HUES6 (cell line): Measurements from ENCODE around the gene GGTLC2.
"Not testable (repeated sequence)": the region's sequence is repeated elsewhere in the genome, so short reads cannot be mapped to it uniquely, and the experiment has no call there.

Experiments used
- H3K27ac ChIP-seq: 2 replicates; pipeline ENCODE4 v1.7.0; 2013; ENCODE audit warnings: low read depth, mild to moderate bottlenecking, low read length, inconsistent platforms
- H3K27me3 ChIP-seq: 2 replicates; pipeline ENCODE4 v1.6.1; 2013; ENCODE audit warnings: low read length; ENCODE audit not compliant: control insufficient read depth, insufficient read depth
- H3K36me3 ChIP-seq: 2 replicates; pipeline ENCODE4 v1.6.1; 2013; ENCODE audit warnings: low read length; ENCODE audit not compliant: control insufficient read depth, insufficient read depth
- H3K4me1 ChIP-seq: 2 replicates; pipeline ENCODE4 v1.6.1; 2013; ENCODE audit warnings: low read length; ENCODE audit not compliant: control insufficient read depth, insufficient read depth
- H3K4me3 ChIP-seq: 2 replicates; pipeline ENCODE4 v1.5.1; 2013; ENCODE audit warnings: low read depth, low read length
- H3K9ac ChIP-seq: one replicate; pipeline ENCODE4 v1.6.1; 2013; ENCODE audit warnings: mild to moderate bottlenecking, low read length
- H3K9me3 ChIP-seq: 2 replicates; pipeline ENCODE4 v1.6.1; 2013; ENCODE audit warnings: low read depth, low read length; ENCODE audit not compliant: control insufficient read depth, insufficient read depth

GGTLC2 gene

GRCh38 chr22:22644314-22644713 is at the start of gene GGTLC2:
TSS of gene GGTLC2 (plus strand) at chr22:22644614. CDS start at chr22:22646346, 1,732 bp downstream.
- not testable (repeated sequence) for H3K27me3 ChIP-seq, H3K4me3 ChIP-seq, H3K27ac ChIP-seq, H3K9ac ChIP-seq, H3K9me3 ChIP-seq, H3K36me3 ChIP-seq, H3K4me1 ChIP-seq

DNA sequence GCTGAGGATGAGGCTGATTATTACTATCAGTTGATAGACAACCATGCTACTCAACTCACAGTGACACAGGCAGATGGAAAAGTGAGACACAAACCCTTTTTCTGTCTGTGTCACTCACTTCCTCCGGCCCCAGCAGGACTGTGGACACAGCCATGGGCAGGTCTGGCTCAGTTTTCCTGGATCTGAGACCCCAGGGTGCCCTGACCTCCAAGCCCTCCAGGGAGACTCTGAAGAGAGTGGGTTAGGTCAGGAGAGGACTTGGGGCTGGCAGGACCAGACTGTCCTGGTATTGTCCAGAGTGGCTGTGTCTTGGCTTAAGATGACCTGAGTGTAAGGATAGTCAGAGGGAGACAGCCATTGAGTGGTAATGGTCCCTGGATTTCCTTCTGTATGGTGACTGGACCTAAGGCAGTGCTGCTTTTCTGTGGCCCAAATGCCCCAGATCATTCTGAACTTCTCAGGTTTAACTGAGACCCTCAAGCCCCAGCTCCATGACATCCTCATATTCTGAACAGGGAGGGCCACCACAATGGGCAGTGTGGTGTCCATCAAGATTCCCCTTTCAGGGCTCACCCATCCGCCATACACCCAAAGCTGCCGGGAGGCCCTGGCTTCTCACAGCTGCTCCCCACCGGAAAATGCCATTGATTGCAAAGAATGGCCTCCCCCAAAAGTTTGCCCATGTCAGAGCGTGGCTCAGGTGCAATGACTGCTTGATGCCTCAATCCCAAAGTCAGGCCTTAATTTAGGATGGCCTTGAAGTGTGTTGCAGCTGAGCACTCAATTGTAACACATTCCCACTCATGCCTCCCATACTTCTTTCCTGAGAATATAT is 49.2 kb upstream of the GGTLC2 start:
- Histone ChIP-seq H3K36me3 (no peaks in the 10 kb centered on the region), H3K4me3 (no peak overlapping the region), H3K27ac (no peak overlapping the region), H3K9ac (no peak overlapping the region), H3K9me3 (no peaks in the 10 kb centered on the region), H3K4me1 (no peaks in the 10 kb centered on the region), H3K27me3 (peaks cover 88% of the 10 kb centered on the region)

DNA sequence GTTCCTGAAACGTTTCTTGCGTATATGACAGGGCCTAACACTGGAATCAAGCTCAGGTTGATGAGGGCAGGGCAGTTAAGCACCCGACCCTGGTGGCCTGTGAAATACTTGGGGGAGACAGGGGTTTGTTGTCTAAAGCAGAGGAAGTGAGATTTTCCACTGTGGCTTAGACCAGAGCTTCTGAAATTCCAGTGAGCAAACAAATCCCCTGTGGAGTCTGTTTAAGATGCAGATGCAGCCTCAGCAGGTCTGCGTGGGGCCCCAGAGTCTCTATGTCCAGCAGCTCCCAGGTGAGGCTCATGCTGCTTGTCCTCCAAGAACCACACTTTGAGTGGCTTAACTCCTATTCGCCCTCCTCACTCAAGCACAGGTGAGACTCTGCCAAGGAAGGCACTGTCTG is 46.3 kb upstream of the GGTLC2 start:
- Histone ChIP-seq H3K4me1 (no peaks in the 10 kb centered on the region), H3K9me3 (no peaks in the 10 kb centered on the region), H3K27me3 (peaks cover 85% of the 10 kb centered on the region), H3K27ac (no peak overlapping the region), H3K36me3 (no peaks in the 10 kb centered on the region), H3K9ac (no peak overlapping the region), H3K4me3 (no peak overlapping the region)

GRCh38 chr22:22599248-22599647 is 45.2 kb upstream of the GGTLC2 start:
- no peaks in the 10 kb centered on the region for H3K9me3 ChIP-seq
- H3K27me3 ChIP-seq: peaks cover 90% of the 10 kb centered on the region

GRCh38 chr22:22600531-22601261 is 43.7 kb upstream of the GGTLC2 start:
- no peaks in the 10 kb centered on the region for H3K9me3 ChIP-seq
- peaks cover 87% of the 10 kb centered on the region for H3K27me3 ChIP-seq
- no peak overlapping the region for H3K9ac ChIP-seq
- H3K27ac ChIP-seq: no peak overlapping the region
- no peaks in the 10 kb centered on the region for H3K36me3 ChIP-seq
- 0 out of 2 replicates have a peak, but pooled peaks cover 6% of the 10 kb centered on the region for H3K4me1 ChIP-seq
- no peak overlapping the region for H3K4me3 ChIP-seq

More at GRCh38 chr22:22599248-22599647, 45.2 kb upstream of the GGTLC2 start:
- H3K4me1 ChIP-seq: 0 out of 2 replicates have a peak, but pooled peaks cover 3% of the 10 kb centered on the region
- H3K4me3 ChIP-seq: no peak overlapping the region
- H3K27ac ChIP-seq: no peak overlapping the region
- no peak overlapping the region for H3K9ac ChIP-seq
- H3K36me3 ChIP-seq: no peaks in the 10 kb centered on the region

DNA sequence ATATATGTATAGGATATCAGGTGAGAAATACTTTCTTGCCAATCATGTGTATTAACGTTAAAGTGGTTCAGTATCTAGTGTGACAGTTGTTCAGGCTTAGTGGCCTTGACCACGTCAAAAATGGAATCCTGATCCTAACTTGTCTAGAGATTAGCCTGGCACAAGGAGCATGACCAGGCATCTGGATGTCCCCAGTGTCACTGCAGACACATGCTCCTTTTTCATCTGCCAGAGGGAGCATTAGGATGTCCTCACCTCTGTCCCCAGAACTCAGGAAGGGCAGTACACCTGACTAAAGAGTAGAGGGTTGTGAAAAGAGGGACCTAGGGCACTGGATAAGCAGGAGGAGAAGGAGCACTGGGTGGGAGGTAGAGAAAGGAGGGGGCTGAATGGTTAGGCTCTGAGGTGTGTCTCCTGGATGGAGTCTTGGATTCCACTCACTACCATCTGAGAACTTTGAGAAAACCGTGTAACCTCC is 40.9 kb upstream of the GGTLC2 start:
- Histone ChIP-seq H3K36me3 (no peaks in the 10 kb centered on the region), H3K27ac (no peak overlapping the region), H3K27me3 (peaks cover 88% of the 10 kb centered on the region), H3K9me3 (no peaks in the 10 kb centered on the region), H3K4me3 (no peak overlapping the region), H3K4me1 (0 out of 2 replicates have a peak, but pooled peaks cover 6% of the 10 kb centered on the region), H3K9ac (no peak overlapping the region)

DNA sequence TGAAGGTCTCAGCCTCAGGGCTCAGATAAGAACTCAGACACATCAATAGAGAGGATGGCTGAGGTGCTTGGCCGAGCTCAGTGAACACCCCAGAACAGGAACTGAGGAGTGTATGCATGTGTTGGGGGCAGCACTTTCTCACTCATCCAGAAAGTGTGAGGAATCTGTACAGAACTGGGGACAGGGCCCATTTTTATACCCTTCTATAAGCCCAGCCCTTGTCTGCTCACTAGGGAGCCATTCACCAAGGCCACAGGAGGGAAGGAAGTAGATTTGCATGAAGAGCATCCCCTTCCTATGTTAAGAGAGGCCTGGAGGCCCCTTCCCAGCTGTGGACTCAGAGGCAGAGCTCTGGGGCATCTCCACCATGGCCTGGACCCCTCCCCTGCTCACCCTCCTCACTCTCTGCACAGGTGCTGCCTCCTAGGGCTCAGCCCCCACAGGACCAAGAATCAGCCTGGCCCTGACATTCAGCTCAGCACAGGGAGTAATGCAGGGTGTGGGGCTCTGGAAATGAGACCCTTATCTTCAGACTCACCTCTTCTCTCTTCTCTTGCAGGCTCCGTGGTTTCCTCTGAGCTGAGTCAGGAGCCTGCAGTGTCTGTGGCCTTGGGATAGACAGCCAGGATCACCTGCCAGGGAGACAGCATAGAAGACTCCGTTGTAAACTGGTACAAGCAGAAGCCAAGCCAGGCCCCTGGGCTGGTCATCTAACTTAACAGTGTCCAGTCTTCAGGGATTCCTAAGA is 39.9 kb upstream of the GGTLC2 start:
- Histone ChIP-seq H3K9me3 (no peaks in the 10 kb centered on the region), H3K4me3 (no peak overlapping the region), H3K27me3 (peaks cover 88% of the 10 kb centered on the region), H3K36me3 (no peaks in the 10 kb centered on the region), H3K9ac (no peak overlapping the region), H3K27ac (no peak overlapping the region), H3K4me1 (0 out of 2 replicates have a peak, but pooled peaks cover 6% of the 10 kb centered on the region)

GRCh38 chr22:22605074-22605404 is 39.4 kb upstream of the GGTLC2 start:
- no peak overlapping the region for H3K4me3 ChIP-seq

GRCh38 chr22:22608022-22608421 is 36.4 kb upstream of the GGTLC2 start:
- H3K27me3 ChIP-seq: peaks cover 89% of the 10 kb centered on the region
- not testable (repeated sequence) for H3K9ac ChIP-seq, H3K9me3 ChIP-seq, H3K36me3 ChIP-seq, H3K27ac ChIP-seq, H3K4me1 ChIP-seq, H3K4me3 ChIP-seq

More at GRCh38 chr22:22605074-22605404, 39.4 kb upstream of the GGTLC2 start:
- peaks cover 87% of the 10 kb centered on the region for H3K27me3 ChIP-seq
- H3K4me1 ChIP-seq: 0 out of 2 replicates have a peak, but pooled peaks cover 6% of the 10 kb centered on the region
- H3K9ac ChIP-seq: no peak overlapping the region
- no peaks in the 10 kb centered on the region for H3K9me3 ChIP-seq
- H3K36me3 ChIP-seq: no peaks in the 10 kb centered on the region
- H3K27ac ChIP-seq: no peak overlapping the region

DNA sequence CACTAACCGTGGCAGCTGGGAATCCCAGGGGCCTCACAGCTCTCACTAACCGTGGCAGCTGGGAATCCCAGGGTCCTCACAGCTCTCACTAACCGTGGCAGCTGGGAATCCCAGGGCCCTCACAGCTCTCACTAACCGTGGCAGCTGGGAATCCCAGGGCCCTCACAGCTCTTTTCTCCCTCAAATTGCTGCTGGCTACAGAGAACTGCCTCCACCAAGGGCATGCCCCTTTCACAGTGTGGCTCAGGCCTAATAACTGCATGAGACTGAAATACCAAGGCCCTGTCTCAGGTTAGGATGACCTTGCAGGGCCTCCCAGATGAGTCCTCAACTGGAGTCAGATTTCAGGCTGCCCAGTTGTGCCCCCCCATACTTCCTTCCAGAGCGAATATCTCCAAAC is 35.1 kb upstream of the GGTLC2 start:
- Histone ChIP-seq H3K9me3 (no peaks in the 10 kb centered on the region), H3K27me3 (peaks cover 88% of the 10 kb centered on the region), H3K27ac (no peak overlapping the region), H3K9ac (no peak overlapping the region), H3K4me1 (0 out of 2 replicates have a peak, but pooled peaks cover 2% of the 10 kb centered on the region), H3K4me3 (no peak overlapping the region), H3K36me3 (no peaks in the 10 kb centered on the region)
